Esophagus squamous epithelium (tissue), 4 donors: ENCODE results near the gene UGT1A10.

Experiments
- CTCF ChIP-seq, 6 experiments: fragments of 450-650 bp in 4 of 6; fragments of 200-600 bp in 2 of 6; sonication (generic) in 2 of 6; IDR thresholded peaks; one replicate each; pipeline ENCODE4 v1.5.1; 2016 to 2019; ENCODE audit warnings: antibody characterized with exemption in 6 of 6, mild to moderate bottlenecking in 4 of 6, moderate library complexity in 4 of 6
- POLR2A ChIP-seq, 4 donors: fragments of 450-650 bp; IDR thresholded peaks; one replicate each; pipeline ENCODE4 v1.6.1; 2017; ENCODE audit warnings: antibody characterized with exemption in 4 of 4, mild to moderate bottlenecking in 4 of 4, moderate library complexity in 3 of 4

GRCh38 chr2:233674314-233674713, 38.1 kb downstream of the UGT1A10 start:
- TF ChIP-seq CTCF (IDR thresholded peaks at IDR 0.05) (no peak), POLR2A (IDR thresholded peaks at IDR 0.05) (no peak)
